Astrocyte (in vitro differentiated cells and primary cell): ENCODE results near the gene EYA2.

Experiments
- CTCF ChIP-seq: IDR thresholded peaks from 2 replicates; pipeline ENCODE4 v1.5.1; 2011; ENCODE audit warnings: low read depth, mild to moderate bottlenecking, inconsistent platforms, low read length, moderate library complexity; ENCODE audit not compliant: insufficient read depth
- EZH2 ChIP-seq: IDR thresholded peaks from 2 replicates; pipeline ENCODE4 v1.6.1; 2012; ENCODE audit warnings: mild to moderate bottlenecking, low read length, inconsistent platforms; ENCODE audit not compliant: insufficient read depth

- TF ChIP-seq CTCF (no peak), EZH2 (no peak)
These were observed 1.2 kb downstream of the EYA2 start for GRCh38 chr20:46895906-46896242.
